Upper lobe of left lung (tissue), 4 donors: ENCODE results near the gene CACNA1S.

ENCODE experiments used
- CTCF ChIP-seq, 6 experiments: fragments of 450-650 bp in 4 of 6; fragments of 200-600 bp in 2 of 6; sonication (generic) in 2 of 6; IDR thresholded peaks; one replicate each; pipeline ENCODE4 v1.5.1; 2016 to 2019; ENCODE audit warnings: antibody characterized with exemption in 6 of 6
- POLR2A ChIP-seq, 4 donors: fragments of 450-650 bp; IDR thresholded peaks; one replicate each; pipeline ENCODE4 v1.5.1; 2016 to 2017; ENCODE audit warnings: antibody characterized with exemption in 4 of 4, mild to moderate bottlenecking in 2 of 4

- no peak for TF ChIP-seq POLR2A (IDR thresholded peaks at IDR 0.05)
- no peak for TF ChIP-seq CTCF (IDR thresholded peaks at IDR 0.05)
Measured at GRCh38 chr1:201007481-201007880, 104.7 kb downstream of the CACNA1S start.
